Stimulated activated naive CD8-positive, alpha-beta T cell treated with anti-CD3 and anti-CD28 coated beads, Interleukin-15, Interleukin-2, amounts not matched to agents 100 ng/mL and 50 ng/mL, for 24 hours (primary cell): ENCODE measurements around the gene HIP1.
"Not testable (repeated sequence)": the region's sequence is repeated elsewhere in the genome, so short reads cannot be mapped to it uniquely, and the experiment has no call there.

ENCODE experiments used
- H3K27ac Mint-ChIP-seq: one replicate; pipeline ENCODE4 v1.8.0; 2021; ENCODE audit warnings: mild to moderate bottlenecking, mixed read lengths
- H3K27me3 Mint-ChIP-seq: one replicate; pipeline ENCODE4 v1.8.0; 2021; ENCODE audit warnings: mixed read lengths
- H3K36me3 Mint-ChIP-seq: one replicate; pipeline ENCODE4 v1.8.0; 2021; ENCODE audit warnings: low read depth, mixed read lengths
- H3K4me1 Mint-ChIP-seq: one replicate; pipeline ENCODE4 v1.8.0; 2021; ENCODE audit warnings: low read depth, mixed read lengths
- H3K4me3 Mint-ChIP-seq: one replicate; pipeline ENCODE4 v1.8.0; 2021; ENCODE audit warnings: mild to moderate bottlenecking, mixed read lengths
- H3K9me3 Mint-ChIP-seq: one replicate; pipeline ENCODE4 v1.8.0; 2021; ENCODE audit warnings: mixed read lengths

Gene HIP1

DNA sequence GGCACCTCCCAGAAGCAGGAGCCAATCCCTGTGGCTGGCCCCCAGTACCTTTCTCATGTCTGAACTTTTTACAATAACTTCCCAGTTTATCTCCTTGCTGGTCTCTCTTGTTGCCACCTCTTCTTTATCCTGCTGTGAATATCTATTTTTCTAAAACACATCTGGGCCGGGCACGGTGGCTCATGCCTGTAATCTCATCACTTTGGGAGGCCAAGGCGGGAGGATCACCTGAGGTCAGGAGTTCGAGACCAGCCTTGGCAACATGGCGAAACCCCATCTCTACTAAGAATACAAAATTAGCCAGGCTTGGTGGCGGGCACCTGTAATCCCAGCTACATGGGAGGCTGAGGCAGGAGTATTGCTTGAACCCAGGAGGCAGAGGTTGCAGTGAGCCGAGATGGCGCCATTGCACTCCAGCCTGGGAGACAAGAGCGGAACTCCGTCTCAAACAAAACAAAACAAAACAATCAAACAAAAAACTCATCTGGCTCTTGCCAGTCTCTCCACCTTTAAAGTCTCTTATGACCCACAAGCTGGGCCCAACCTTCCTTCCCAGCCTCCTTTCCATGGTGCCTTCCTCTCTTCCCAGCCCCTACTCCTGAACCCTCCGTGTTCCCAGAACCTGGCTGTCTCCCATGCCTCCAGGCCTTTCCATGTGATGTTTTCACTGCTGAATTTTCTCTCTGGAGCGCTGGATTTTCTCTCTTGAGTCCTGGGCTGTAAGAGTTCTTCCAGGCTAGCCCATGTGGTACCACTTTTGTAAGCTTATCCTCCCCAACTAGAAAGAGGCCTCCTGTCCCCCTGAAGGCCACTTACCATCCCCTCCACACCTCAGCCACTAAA is 51.3 kb downstream of the HIP1 start:
- peaks cover 15% of the 10 kb centered on the region for H3K4me1 Mint-ChIP-seq
- H3K27me3 Mint-ChIP-seq: no peaks in the 10 kb centered on the region
- no peak overlapping the region for H3K4me3 Mint-ChIP-seq
- no peaks in the 10 kb centered on the region for H3K36me3 Mint-ChIP-seq
- H3K9me3 Mint-ChIP-seq: no peaks in the 10 kb centered on the region
- H3K27ac Mint-ChIP-seq: no peak overlapping the region

GRCh38 chr7:75686551-75686950 is 52.2 kb downstream of the HIP1 start:
- Mint-ChIP-seq H3K27ac (no peak overlapping the region), H3K9me3 (no peaks in the 10 kb centered on the region)

GRCh38 chr7:75682052-75682451 is 56.7 kb downstream of the HIP1 start:
- not testable (repeated sequence) for H3K4me3 Mint-ChIP-seq, H3K27me3 Mint-ChIP-seq, H3K36me3 Mint-ChIP-seq, H3K27ac Mint-ChIP-seq, H3K9me3 Mint-ChIP-seq, H3K4me1 Mint-ChIP-seq

More at GRCh38 chr7:75686551-75686950, 52.2 kb downstream of the HIP1 start:
- no peaks in the 10 kb centered on the region for H3K36me3 Mint-ChIP-seq
- H3K27me3 Mint-ChIP-seq: no peaks in the 10 kb centered on the region
- H3K4me3 Mint-ChIP-seq: no peak overlapping the region
- H3K4me1 Mint-ChIP-seq: peaks cover 15% of the 10 kb centered on the region

DNA sequence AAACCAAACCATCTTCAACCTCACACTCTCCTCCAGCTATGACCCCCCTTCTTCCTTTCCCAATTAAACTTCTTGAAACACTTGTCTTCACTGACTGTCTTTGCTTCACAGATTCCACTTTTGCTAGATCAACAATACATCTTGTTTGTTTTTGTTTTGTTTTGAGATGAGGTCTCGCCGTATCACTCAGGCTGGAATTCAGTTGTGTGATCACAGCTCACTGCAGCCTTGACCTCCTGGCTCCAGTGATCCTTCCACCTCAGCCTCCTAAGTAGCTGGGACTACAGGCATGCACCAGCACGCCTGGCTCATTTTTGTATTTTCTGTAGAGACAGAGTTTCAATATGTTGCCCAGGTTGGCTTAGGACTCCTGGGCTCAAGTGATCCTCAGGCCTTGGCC is 59.7 kb downstream of the HIP1 start:
- Mint-ChIP-seq H3K36me3 (no peaks in the 10 kb centered on the region), H3K9me3 (peaks cover 6% of the 10 kb centered on the region), H3K27ac (no peak overlapping the region), H3K27me3 (no peaks in the 10 kb centered on the region), H3K4me3 (no peak overlapping the region), H3K4me1 (no peaks in the 10 kb centered on the region)

DNA sequence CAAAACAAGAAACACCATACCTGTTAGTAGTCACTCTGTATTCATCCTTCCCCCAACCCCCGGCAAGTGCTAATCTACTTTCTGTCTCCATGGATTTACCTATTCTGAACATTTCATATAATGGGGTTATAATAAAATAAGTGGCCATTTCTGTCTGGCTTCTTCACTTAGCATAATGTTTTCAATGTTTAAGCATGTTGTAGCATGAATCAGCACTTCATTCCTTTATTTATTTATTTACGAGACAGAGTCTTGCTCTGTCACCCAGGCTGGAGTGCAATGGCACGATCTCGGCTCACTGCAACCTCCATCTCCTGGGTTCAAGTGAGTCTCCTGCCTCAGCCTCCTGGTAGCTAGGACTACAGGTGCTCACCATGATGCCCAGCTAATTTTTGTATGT is 69.2 kb downstream of the HIP1 start:
- H3K36me3 Mint-ChIP-seq: no peaks in the 10 kb centered on the region
- no peak overlapping the region for H3K27ac Mint-ChIP-seq
- no peaks in the 10 kb centered on the region for H3K27me3 Mint-ChIP-seq
- H3K4me1 Mint-ChIP-seq: no peaks in the 10 kb centered on the region
- no peaks in the 10 kb centered on the region for H3K9me3 Mint-ChIP-seq
- H3K4me3 Mint-ChIP-seq: no peak overlapping the region

GRCh38 chr7:75667938-75668337 is 70.8 kb downstream of the HIP1 start:
- Mint-ChIP-seq H3K27ac (no peak overlapping the region), H3K27me3 (no peaks in the 10 kb centered on the region), H3K36me3 (no peaks in the 10 kb centered on the region), H3K4me3 (no peak overlapping the region), H3K9me3 (no peaks in the 10 kb centered on the region), H3K4me1 (peaks cover 6% of the 10 kb centered on the region)

GRCh38 chr7:75663302-75663907 is 75.3 kb downstream of the HIP1 start:
- Mint-ChIP-seq H3K4me1 (peaks cover 14% of the 10 kb centered on the region), H3K27me3 (no peaks in the 10 kb centered on the region), H3K27ac (no peak overlapping the region), H3K4me3 (no peak overlapping the region), H3K9me3 (no peaks in the 10 kb centered on the region), H3K36me3 (no peaks in the 10 kb centered on the region)

DNA sequence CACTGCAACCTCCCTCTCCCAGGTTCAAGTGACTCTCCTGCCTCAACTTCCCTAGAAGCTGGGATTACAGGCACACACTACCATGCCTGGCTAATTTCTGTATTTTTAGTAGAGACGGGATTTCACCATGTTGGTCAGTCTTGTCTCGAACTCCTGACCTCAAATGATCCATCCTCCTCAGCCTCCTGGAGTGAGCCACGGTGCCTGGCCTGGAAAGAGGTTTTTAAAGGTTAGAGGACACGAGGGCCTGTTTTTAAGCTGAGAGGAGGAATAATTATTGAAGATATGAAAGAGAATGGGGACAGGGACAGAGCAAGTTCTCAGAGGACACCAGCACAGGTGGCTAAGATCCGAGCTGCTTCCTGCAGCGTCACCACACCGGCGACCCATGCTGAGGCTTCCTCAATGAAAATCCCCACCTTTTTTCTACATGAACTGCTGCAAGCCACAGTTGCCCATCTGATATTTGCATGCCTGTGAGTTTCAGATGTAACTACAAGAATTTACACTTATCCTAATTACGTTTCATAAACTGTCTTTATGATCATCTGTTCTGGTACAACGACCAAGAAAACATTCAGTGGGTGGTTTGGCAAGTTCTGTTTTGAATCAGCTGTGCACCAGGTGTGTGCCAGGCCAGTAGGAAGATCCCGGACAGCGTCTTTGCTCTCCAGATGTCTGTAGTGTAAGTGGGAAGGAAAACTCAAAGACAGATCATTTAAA is 76.0 kb downstream of the HIP1 start:
- H3K9me3 Mint-ChIP-seq: no peaks in the 10 kb centered on the region
- no peak overlapping the region for H3K27ac Mint-ChIP-seq
- H3K36me3 Mint-ChIP-seq: no peaks in the 10 kb centered on the region
- peaks cover 14% of the 10 kb centered on the region for H3K4me1 Mint-ChIP-seq
- H3K4me3 Mint-ChIP-seq: no peak overlapping the region
- H3K27me3 Mint-ChIP-seq: no peaks in the 10 kb centered on the region

DNA sequence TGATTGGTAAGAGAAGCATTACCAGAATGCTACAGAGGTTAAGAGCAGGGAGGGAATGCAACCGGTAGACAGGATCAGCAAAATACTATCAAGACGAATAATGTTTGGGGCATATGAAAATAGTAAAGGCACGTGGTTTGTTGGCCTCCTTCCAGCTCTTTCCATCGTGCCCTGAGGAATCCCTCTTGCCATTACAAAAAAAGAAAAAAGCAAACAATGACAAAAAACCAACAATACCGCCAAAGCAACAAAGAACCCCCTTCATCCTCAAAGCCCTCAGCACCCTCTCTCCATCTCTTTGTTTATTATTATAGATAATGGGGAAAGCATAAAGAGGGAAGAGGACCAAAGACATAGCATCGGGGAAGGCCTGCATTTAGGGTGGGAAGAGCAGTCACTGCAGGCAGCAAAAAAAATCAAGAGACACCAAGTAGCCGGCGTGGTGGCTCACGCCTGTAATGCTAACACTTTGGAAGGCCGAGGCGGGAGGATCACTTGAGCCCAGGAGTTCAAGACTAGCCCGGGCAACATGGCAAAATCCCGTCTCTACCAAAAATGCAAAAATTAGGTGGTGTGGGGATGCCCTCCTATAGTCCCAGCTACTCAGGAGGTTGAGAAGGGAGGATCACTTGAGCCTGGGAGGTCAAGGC is 78.0 kb downstream of the HIP1 start:
- H3K27ac Mint-ChIP-seq: no peak overlapping the region
- H3K36me3 Mint-ChIP-seq: no peaks in the 10 kb centered on the region
- no peak overlapping the region for H3K4me3 Mint-ChIP-seq
- no peaks in the 10 kb centered on the region for H3K9me3 Mint-ChIP-seq
- peaks cover 14% of the 10 kb centered on the region for H3K4me1 Mint-ChIP-seq
- no peaks in the 10 kb centered on the region for H3K27me3 Mint-ChIP-seq

DNA sequence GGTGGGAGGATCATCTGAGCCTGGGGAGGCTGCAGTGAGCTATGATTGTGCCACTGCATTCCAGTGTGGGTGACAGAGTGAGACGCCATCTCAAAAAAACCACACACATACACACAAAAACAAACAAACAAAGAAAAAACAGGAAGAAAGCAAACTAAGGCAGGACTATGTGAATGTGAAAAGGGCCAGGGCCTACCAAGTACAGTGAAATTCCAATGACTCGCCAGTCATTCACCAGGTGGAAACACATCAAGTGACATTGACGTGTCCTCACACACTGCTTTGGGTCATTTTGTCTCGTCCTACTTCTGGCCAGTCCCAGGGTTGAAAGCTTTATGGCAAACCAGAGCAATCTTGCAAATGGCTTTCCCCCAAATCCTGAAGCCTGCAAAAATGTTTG is 79.9 kb downstream of the HIP1 start:
- no peak overlapping the region for H3K4me3 Mint-ChIP-seq
- no peaks in the 10 kb centered on the region for H3K9me3 Mint-ChIP-seq
- no peak overlapping the region for H3K27ac Mint-ChIP-seq
- H3K36me3 Mint-ChIP-seq: no peaks in the 10 kb centered on the region
- no peaks in the 10 kb centered on the region for H3K27me3 Mint-ChIP-seq
- peaks cover 14% of the 10 kb centered on the region for H3K4me1 Mint-ChIP-seq

DNA sequence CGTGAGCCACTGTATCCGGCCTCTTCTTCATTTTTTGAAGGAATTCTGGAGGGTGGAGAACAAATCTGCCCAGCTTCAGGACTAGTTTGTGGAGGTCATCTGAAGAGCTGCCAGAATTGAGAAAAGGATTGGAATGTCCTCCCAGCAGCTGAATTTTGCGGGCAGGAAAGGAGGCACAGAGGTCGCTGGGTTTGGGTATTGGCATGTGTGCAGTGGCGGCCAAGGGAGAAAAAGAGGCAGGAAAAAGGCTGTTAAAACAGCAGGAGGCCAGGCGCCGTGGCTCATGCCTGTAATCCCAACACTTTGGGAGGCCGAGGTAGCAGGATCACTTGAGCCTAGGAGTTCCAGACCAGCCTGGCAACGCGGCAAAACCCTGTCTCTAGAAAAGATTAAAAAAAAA is 80.4 kb downstream of the HIP1 start:
- no peak overlapping the region for H3K27ac Mint-ChIP-seq
- H3K4me3 Mint-ChIP-seq: no peak overlapping the region
- H3K9me3 Mint-ChIP-seq: no peaks in the 10 kb centered on the region

GRCh38 chr7:75657866-75658265 is 80.9 kb downstream of the HIP1 start:
- H3K4me1 Mint-ChIP-seq: peaks cover 8% of the 10 kb centered on the region
- H3K9me3 Mint-ChIP-seq: no peaks in the 10 kb centered on the region
- no peaks in the 10 kb centered on the region for H3K27me3 Mint-ChIP-seq
- H3K36me3 Mint-ChIP-seq: no peaks in the 10 kb centered on the region
- H3K4me3 Mint-ChIP-seq: no peak overlapping the region
- no peak overlapping the region for H3K27ac Mint-ChIP-seq

More for the DNA sequence above, 80.4 kb downstream of the HIP1 start:
- Mint-ChIP-seq H3K27me3 (no peaks in the 10 kb centered on the region), H3K36me3 (no peaks in the 10 kb centered on the region), H3K4me1 (peaks cover 11% of the 10 kb centered on the region)

- H3K27me3 Mint-ChIP-seq: no peaks in the 10 kb centered on the region
- no peak overlapping the region for H3K4me3 Mint-ChIP-seq
- H3K4me1 Mint-ChIP-seq: peaks cover 1% of the 10 kb centered on the region
- H3K27ac Mint-ChIP-seq: no peak overlapping the region
- H3K36me3 Mint-ChIP-seq: no peaks in the 10 kb centered on the region
- H3K9me3 Mint-ChIP-seq: no peaks in the 10 kb centered on the region
Observed at GRCh38 chr7:75656740-75657139, 82.0 kb downstream of the HIP1 start.

- Mint-ChIP-seq H3K27me3 (no peaks in the 10 kb centered on the region), H3K36me3 (no peaks in the 10 kb centered on the region), H3K4me3 (no peak overlapping the region), H3K9me3 (no peaks in the 10 kb centered on the region), H3K27ac (no peak overlapping the region), H3K4me1 (no peaks in the 10 kb centered on the region)
Observed at GRCh38 chr7:75655536-75655935, 83.2 kb downstream of the HIP1 start.

DNA sequence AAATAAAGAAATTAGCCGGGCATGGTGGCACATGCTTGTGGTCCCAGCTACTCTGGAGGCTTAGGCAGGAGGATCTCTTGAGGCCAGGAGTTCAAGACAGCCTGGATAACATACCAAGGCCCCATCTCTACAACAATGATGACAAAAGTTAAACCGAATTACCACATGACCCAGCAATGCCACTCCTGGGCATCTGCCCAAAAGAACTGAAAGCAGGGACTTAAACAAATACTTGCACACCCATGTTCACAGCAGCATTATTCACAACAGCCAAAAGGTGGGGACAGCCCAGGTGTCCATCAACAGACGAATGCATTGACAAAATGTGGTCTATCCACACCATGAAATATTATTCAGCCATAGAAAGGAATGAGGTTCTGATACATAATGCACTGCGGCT is 83.9 kb downstream of the HIP1 start:
- Mint-ChIP-seq H3K4me1 (no peaks in the 10 kb centered on the region), H3K36me3 (no peaks in the 10 kb centered on the region), H3K27ac (no peak overlapping the region), H3K27me3 (no peaks in the 10 kb centered on the region), H3K9me3 (no peaks in the 10 kb centered on the region), H3K4me3 (no peak overlapping the region)
